Body of pancreas (tissue), 4 donors: ENCODE data around the gene LSM14B. TPM values are rescaled to one million over a fixed set of nuclear protein-coding genes. Genes with fewer than 3 reads are reported as not detected.

Experiments
- ATAC-seq: fragments of 150-250 bp; one replicate; pipeline ENCODE4 v1.9.1; 2016
- DNase-seq, 4 donors: peaks; one replicate each; pipeline ENCODE4 v3.0.0-alpha.2; 2019
- H3K27ac ChIP-seq, 4 donors: fragments of 200-600 bp; sonication (generic); 1 replicate in 3 of 4; 2 replicates in 1 of 4; pipeline versions ENCODE4 v1.5.1 to v1.6.1; 2016 to 2019; ENCODE audit warnings: mild to moderate bottlenecking in 1 of 4, mixed read lengths in 1 of 4, moderate library complexity in 1 of 4
- H3K27me3 ChIP-seq, 2 donors: fragments of 200-600 bp; sonication (generic); one replicate each; pipeline ENCODE4 v1.6.0; 2016; ENCODE audit warnings: mild to moderate bottlenecking in 1 of 2
- H3K36me3 ChIP-seq, 2 donors: fragments of 200-600 bp; sonication (generic); replicated peaks in 1 of 2; 2 replicates each; pipeline ENCODE4 v1.5.1; 2016; ENCODE audit warnings: low read depth in 2 of 2; ENCODE audit not compliant: insufficient read depth in 1 of 2
- H3K4me1 ChIP-seq: fragments of 200-600 bp; sonication (generic); one replicate; pipeline ENCODE4 v1.6.0; 2016
- H3K4me3 ChIP-seq, 2 donors: fragments of 200-600 bp; sonication (generic); 1 replicate in 1 of 2; 2 replicates in 1 of 2; pipeline ENCODE4 v1.5.1; 2016 to 2019
- H3K9me3 ChIP-seq, 3 donors: fragments of 200-600 bp; sonication (generic); 1 replicate in 2 of 3; 2 replicates in 1 of 3; pipeline ENCODE4 v1.5.1; 2016
- POLR2A ChIP-seq, 3 donors: fragments of 450-650 bp; IDR thresholded peaks; one replicate each; pipeline ENCODE4 v1.6.1; 2016; ENCODE audit warnings: antibody characterized with exemption in 3 of 3, mild to moderate bottlenecking in 2 of 3
- WGBS, 2 donors: methylation state at CpG; one replicate each; pipeline ENCODE4 v1.1.5; 2017; 5-methylcytosine and 5-hydroxymethylcytosine counted together
- intact Hi-C: fragments of 100-400 bp; cut with DNase I; formaldehyde crosslinking; loops from one replicate; pipeline ENCODE4 v1.15.1; 2023
- total RNA-seq, 2 donors: library from RNA; depleted of rRNA; stranded (reverse); fragments of >200 nt; gene quantifications; one replicate each; pipeline ENCODE4 v1.1.0, GENCODE V29; 2016
- TF ChIP-seq, protein P1 (sequence below), 7 experiments: fragments of 450-650 bp in 4 of 7; fragments of 200-600 bp in 3 of 7; sonication (generic) in 3 of 7; IDR thresholded peaks; one replicate each; pipeline ENCODE4 v1.5.1; 2016 to 2019; ENCODE audit warnings: antibody characterized with exemption in 7 of 7

Gene LSM14B
- total RNA-seq, 2 donors from 2014 or later, result 11.5 to 12.2 TPM

DNA sequence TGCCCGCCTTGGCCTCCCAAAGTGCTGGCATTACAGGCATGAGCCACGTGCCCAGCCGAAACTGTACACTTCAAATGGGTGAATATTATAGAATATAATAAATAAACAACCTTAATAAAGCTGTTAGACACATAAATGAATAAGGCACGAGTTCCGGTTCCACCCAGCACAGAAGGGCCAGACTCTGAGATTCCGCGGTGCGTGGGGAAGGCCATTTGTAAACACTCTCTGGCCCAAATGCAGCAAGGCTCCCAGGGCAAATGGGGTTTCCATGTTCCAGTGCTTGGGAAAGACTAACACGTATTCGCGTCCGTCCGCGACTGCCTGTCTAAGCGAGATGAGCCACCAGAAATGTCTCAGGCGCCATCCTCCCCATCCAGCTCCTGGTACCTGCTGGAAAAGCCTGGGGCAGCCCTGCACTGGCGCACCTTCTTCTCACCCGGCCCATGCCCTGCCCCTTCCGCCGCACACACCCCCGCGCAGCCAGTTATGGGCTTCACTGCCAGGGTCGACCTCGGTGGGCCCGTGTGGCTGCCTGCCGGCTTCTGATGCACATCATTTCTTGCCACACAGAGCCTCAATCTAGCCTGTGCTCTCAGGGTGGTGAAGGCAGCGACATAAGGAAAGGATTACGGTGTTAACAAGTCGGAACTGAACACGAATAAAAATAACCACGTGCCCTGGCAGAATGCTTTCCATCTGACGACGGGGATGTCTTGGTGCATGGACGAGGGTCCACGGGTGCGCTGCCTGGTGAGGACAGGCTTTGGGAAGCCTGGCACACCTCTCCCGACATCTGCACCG, 5.5 kb upstream of the LSM14B start:
- H3K4me3 ChIP-seq, result no peak overlapping the region
- 83 to 88% methylated on average over 36 to 38 of the region's 38 CpGs for WGBS, 2 donors
- H3K9me3 ChIP-seq, result no peaks in the 10 kb centered on the region
- H3K27ac ChIP-seq, result no peak overlapping the region
- no peaks in the 10 kb centered on the region for H3K27me3 ChIP-seq
- no peaks in the 10 kb centered on the region for H3K36me3 ChIP-seq
- intact Hi-C loops, result loop anchor here (5.0 kb wide), 1 partner anchor 44 kb away; no protein-coding TSS in a partner anchor
- no peak for TF ChIP-seq POLR2A (IDR thresholded peaks at IDR 0.05)
- TF ChIP-seq, protein P1, sequence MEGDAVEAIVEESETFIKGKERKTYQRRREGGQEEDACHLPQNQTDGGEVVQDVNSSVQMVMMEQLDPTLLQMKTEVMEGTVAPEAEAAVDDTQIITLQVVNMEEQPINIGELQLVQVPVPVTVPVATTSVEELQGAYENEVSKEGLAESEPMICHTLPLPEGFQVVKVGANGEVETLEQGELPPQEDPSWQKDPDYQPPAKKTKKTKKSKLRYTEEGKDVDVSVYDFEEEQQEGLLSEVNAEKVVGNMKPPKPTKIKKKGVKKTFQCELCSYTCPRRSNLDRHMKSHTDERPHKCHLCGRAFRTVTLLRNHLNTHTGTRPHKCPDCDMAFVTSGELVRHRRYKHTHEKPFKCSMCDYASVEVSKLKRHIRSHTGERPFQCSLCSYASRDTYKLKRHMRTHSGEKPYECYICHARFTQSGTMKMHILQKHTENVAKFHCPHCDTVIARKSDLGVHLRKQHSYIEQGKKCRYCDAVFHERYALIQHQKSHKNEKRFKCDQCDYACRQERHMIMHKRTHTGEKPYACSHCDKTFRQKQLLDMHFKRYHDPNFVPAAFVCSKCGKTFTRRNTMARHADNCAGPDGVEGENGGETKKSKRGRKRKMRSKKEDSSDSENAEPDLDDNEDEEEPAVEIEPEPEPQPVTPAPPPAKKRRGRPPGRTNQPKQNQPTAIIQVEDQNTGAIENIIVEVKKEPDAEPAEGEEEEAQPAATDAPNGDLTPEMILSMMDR (IDR thresholded peaks at IDR 0.05), result no peak
- ATAC-seq (no peak), DNase-seq (no peak)
- peaks cover 29% of the 10 kb centered on the region for H3K4me1 ChIP-seq

DNA sequence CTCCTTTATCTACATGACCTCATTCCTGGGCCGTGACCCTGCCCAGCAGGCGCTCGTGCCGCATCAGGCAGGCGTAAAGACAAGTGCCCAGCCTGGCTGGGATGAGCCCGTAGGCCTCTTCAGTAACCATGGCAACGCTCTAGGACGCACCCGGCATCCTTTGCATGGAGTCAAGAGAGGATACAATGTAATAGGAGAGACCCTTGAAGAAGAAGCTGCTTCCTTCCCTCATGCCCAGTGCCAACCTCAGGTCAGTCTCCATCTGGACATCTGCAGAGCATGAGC, 5.0 kb upstream of the LSM14B start:
- Histone ChIP-seq H3K27ac (no peak overlapping the region), H3K4me3 (no peak overlapping the region), H3K4me1 (peaks cover 29% of the 10 kb centered on the region), H3K36me3 (no peaks in the 10 kb centered on the region), H3K27me3 (no peaks in the 10 kb centered on the region), H3K9me3 (no peaks in the 10 kb centered on the region)
- no peak for DNase-seq
- 57 to 67% methylated on average over 6 to 9 of the region's 9 CpGs for WGBS, 2 donors
- TF ChIP-seq, protein P1 (IDR thresholded peaks at IDR 0.05), result no peak
- TF ChIP-seq POLR2A (IDR thresholded peaks at IDR 0.05), result no peak
- no peak for ATAC-seq
- intact Hi-C loops, result loop anchor here (5.0 kb wide), 1 partner anchor 45 kb away; no protein-coding TSS in a partner anchor

DNA sequence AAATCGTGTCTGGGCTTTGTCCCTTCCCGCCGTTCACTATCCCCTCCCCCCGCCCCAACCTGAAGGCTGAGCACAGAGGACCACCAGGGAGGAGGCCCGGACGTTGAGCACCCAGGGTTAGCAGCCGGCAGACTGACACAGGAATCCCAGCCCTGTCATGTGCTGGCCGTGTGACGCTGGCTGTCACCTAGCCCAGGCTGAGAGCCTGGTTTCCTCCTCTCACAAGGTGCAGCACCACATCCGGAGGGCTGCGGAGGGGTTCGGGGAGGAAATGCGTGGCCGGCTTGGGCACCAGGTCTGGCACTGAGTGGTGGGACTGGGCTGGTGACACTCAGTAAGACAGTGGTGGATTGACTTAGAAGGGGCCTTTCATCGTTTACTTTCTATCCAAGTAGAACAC, 4.6 kb upstream of the LSM14B start:
- intact Hi-C loops, result loop anchor here (5.0 kb wide), 1 partner anchor 45 kb away; no protein-coding TSS in a partner anchor
- DNase-seq (peak in 2 of 4 donors; percentile 23 to 34), ATAC-seq (no peak)
- Histone ChIP-seq H3K27me3 (no peaks in the 10 kb centered on the region), H3K27ac (no peak overlapping the region), H3K4me3 (no peak overlapping the region), H3K36me3 (no peaks in the 10 kb centered on the region), H3K4me1 (peaks cover 29% of the 10 kb centered on the region), H3K9me3 (no peaks in the 10 kb centered on the region)
- TF ChIP-seq, protein P1 (IDR thresholded peaks at IDR 0.05), result no peak
- WGBS, 2 donors, result 47 to 49% methylated on average over 8 to 15 of the region's 15 CpGs

DNA sequence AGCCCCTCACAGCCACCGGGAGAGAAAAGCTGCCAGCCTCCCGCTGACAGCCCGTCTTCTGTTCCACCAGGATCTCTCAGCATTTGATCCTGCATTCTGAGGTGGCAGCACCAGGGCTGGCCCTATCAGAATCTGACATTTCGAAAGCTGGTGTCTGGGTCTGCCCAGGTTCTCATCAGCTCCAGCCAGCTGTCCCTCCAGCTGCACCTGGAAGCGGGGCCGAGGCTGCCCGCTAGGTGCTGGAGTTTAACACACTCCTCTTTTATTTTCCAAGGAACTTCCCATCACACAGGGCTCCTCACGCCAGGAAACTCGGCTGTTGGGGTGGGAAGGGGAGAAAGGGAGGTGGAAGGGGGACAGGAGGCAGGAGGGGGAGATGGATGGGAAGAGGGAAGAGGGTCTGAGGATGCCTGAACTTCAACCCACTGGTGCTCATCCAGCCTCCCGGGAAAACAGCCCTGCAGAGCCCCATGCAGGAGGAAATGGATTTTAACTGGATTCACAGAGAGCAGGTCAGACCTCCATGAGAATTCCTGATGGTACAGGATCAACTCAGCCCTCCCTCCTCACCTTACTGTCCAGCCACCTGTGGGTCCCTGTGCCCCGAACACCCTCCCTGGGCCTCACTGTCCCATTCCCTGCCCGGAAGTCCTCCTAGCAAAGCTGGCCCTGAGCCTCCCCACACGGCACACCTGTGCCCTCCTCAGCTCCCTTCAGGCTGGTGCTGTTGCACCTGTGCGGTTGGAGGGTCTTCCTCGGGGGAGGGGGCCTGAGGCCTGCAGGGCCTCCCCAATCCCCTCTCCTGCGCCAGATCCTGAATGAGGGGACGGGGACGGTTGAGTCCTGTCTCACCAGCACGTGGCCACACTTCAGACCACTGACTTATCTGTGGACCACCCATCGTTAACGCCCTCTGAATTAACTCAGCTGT, 3.9 kb upstream of the LSM14B start:
- WGBS, 2 donors, result 76 to 82% methylated on average over 12 to 21 of the region's 21 CpGs
- intact Hi-C loops, result loop anchor here (5.0 kb wide), 1 partner anchor 46 kb away; no protein-coding TSS in a partner anchor
- no peaks in the 10 kb centered on the region for H3K9me3 ChIP-seq

More for the DNA sequence above, 3.9 kb upstream of the LSM14B start:
- Histone ChIP-seq H3K4me3 (no peak overlapping the region), H3K36me3 (no peaks in the 10 kb centered on the region), H3K4me1 (peaks cover 33% of the 10 kb centered on the region), H3K27ac (peak overlapping the region in 3 of 4 donors; percentile 98 to 99 (median 98)), H3K27me3 (no peaks in the 10 kb centered on the region)
- no peak for DNase-seq
- no peak for TF ChIP-seq POLR2A (IDR thresholded peaks at IDR 0.05)
- TF ChIP-seq, protein P1 (IDR thresholded peaks at IDR 0.05), result no peak
- ATAC-seq, result no peak
